Measurements from ENCODE around the gene SLMAP. TPM values are rescaled to one million over a fixed set of nuclear protein-coding genes. Genes with fewer than 3 reads are reported as not detected.

SLMAP gene
- total and polyA plus RNA-seq, 2 of the 4 experiments (the other 2 are of a cell fraction), result 15.5 to 26.5 TPM

GRCh38 chr3:57787867-57788623, 31.9 kb downstream of the SLMAP start (continued):
- TF ChIP-seq POLR2A (IDR thresholded peaks at IDR 0.05; ENCODE audit: low read depth, low read length), result no peak

- H3K56ac ChIP-seq (ENCODE audit: extremely low read depth, insufficient read depth, low read length), result no peak overlapping the region
- ATAC-seq (ENCODE audit: low read depth) (no peak), DNase-seq (no peak)
- H2BK5ac ChIP-seq (ENCODE audit: low read depth, low read length, poor library complexity, severe bottlenecking), result no peak overlapping the region
- no peak overlapping the region for H2BK20ac ChIP-seq (ENCODE audit: low read depth, low read length)
- no peak overlapping the region for H2BK120ac ChIP-seq (ENCODE audit: low read depth, low read length)
- H4K91ac ChIP-seq (ENCODE audit: insufficient read depth, low read depth, low read length), result no peak overlapping the region
- H3K9me3 ChIP-seq (ENCODE audit: control insufficient read depth, insufficient read depth, low read length), result no peaks in the 10 kb centered on the region
- peaks cover 3% of the 10 kb centered on the region for H3K9me1 ChIP-seq (ENCODE audit: insufficient read depth, low read length)
- 100% methylated on average over 2 of the region's 3 CpGs; no CpG with 5 or more reads in 1 of the 2 experiments for WGBS, 2 experiments (ENCODE audit: extremely low coverage in 2 of 2, insufficient read length in 1 of 2)
- peaks cover 6% of the 10 kb centered on the region; the same call in 1 of the 2 replicates for H3K4me1 ChIP-seq (ENCODE audit: control insufficient read depth, insufficient read depth, low read length)
- H3K4me2 ChIP-seq (ENCODE audit: low read depth, low read length), result no peak overlapping the region
- H4K5ac ChIP-seq (ENCODE audit: low read depth, low read length), result no peak overlapping the region
- H3K36me3 ChIP-seq (ENCODE audit: control insufficient read depth, insufficient read depth, low read length), result no peaks in the 10 kb centered on the region
- no peak overlapping the region for H2AK5ac ChIP-seq (ENCODE audit: low read depth, low read length)
- H3K9ac ChIP-seq (ENCODE audit: low read depth, low read length), result no peak overlapping the region
- ChIA-PET POLR2A (ENCODE audit: unreplicated experiment) (no interaction called here), CTCF (no interaction called here)
- no peak overlapping the region for H3K23ac ChIP-seq (ENCODE audit: low read depth, low read length)
- no peak overlapping the region for H3K4me3 ChIP-seq (ENCODE audit: insufficient read depth, low read depth, low read length)
- intact Hi-C loops (cut with micrococcal nuclease), result no loop called here
- no TSS peak for BruUV-seq (replicated peaks)
- H3K27me3 ChIP-seq (ENCODE audit: control insufficient read depth, insufficient read depth, low read length), result no peaks in the 10 kb centered on the region
- in situ Hi-C loops (cut with MboI; ENCODE audit: low sequenced_read_pairs), result no loop called here
- no peak overlapping the region for H3K4ac ChIP-seq (ENCODE audit: low read depth, low read length)
- H4K20me1 ChIP-seq (ENCODE audit: insufficient read depth, low read length), result peaks cover 31% of the 10 kb centered on the region
- H2AK9ac ChIP-seq (replicated peaks; ENCODE audit: low read depth, low read length, poor library complexity), result no peak overlapping the region
- H2BK15ac ChIP-seq (ENCODE audit: low read depth, low read length), result no peak overlapping the region
- no peak overlapping the region for H3K27ac ChIP-seq (ENCODE audit: insufficient read depth, low read length)
- no peak overlapping the region for H3K14ac ChIP-seq (replicated peaks; ENCODE audit: low read depth, low read length)
- no peak overlapping the region for H2AFZ ChIP-seq (replicated peaks; ENCODE audit: low read length, poor library complexity)
- no peak overlapping the region for H3K18ac ChIP-seq (ENCODE audit: low read depth, low read length)
- H4K8ac ChIP-seq (ENCODE audit: low read depth in 2 of 2, low read length in 2 of 2), result no peak overlapping the region
- peaks cover 31 to 51% of the 10 kb centered on the region in 2 experiments for H3K79me1 ChIP-seq (ENCODE audit: low read depth in 1 of 2, low read length in 2 of 2)
- dilution Hi-C loops (cut with HindIII; ENCODE audit: low sequenced_read_pairs, unreplicated experiment), result no loop called here
- TF ChIP-seq POLR2A (IDR thresholded peaks at IDR 0.05; ENCODE audit: low read depth, low read length) (no peak), RAD21 (IDR thresholded peaks at IDR 0.05; ENCODE audit: low read length) (no peak), RFX5 (IDR thresholded peaks at IDR 0.05; ENCODE audit: low read depth, low read length) (no peak), CTCF (conservative IDR thresholded peaks at IDR 0.05; ENCODE audit: low read depth, low read length) (no peak), BHLHE40 (IDR thresholded peaks at IDR 0.05; ENCODE audit: low read depth, low read length) (no peak), NFE2L2 (IDR thresholded peaks at IDR 0.05; ENCODE audit: low read depth, low read length) (no peak), RCOR1 (IDR thresholded peaks at IDR 0.05; ENCODE audit: insufficient replicate concordance, low read length) (no peak), MXI1 (IDR thresholded peaks at IDR 0.05; ENCODE audit: borderline replicate concordance, low read depth, low read length) (no peak), CEBPB (IDR thresholded peaks at IDR 0.05; ENCODE audit: low read depth, low read length) (no peak), USF2 (IDR thresholded peaks at IDR 0.05; ENCODE audit: low read depth, low read length) (no peak), MAZ (IDR thresholded peaks at IDR 0.05; ENCODE audit: borderline replicate concordance, low read depth, low read length) (no peak), CHD1 (IDR thresholded peaks at IDR 0.05; ENCODE audit: low read depth, low read length) (no peak), SMC3 (IDR thresholded peaks at IDR 0.05; ENCODE audit: low read depth, low read length) (no peak)
Measured at GRCh38 chr3:57788624-57789018, 32.5 kb downstream of the SLMAP start.
